Colonic mucosa (tissue), 4 donors: Measurements from ENCODE around the gene ACER3. TPM values are rescaled to one million over a fixed set of nuclear protein-coding genes. Genes with fewer than 3 reads are reported as not detected.
"Not testable (repeated sequence)": the region's sequence is repeated elsewhere in the genome, so short reads cannot be mapped to it uniquely, and the experiment has no call there.

ENCODE experiments used
- DNase-seq: peaks from one replicate; pipeline ENCODE4 v3.0.0-alpha.2; 2020
- H3K27ac ChIP-seq: fragments of 200-600 bp; one replicate; pipeline ENCODE4 v1.8.0; 2021
- H3K27me3 ChIP-seq: fragments of 200-600 bp; one replicate; pipeline ENCODE4 v1.8.0; 2021
- H3K36me3 ChIP-seq: fragments of 200-600 bp; one replicate; pipeline ENCODE4 v1.8.0; 2021
- H3K4me1 ChIP-seq: fragments of 200-600 bp; one replicate; pipeline ENCODE4 v1.8.0; 2021; ENCODE audit warnings: mild to moderate bottlenecking
- H3K4me3 ChIP-seq: fragments of 200-600 bp; one replicate; pipeline ENCODE4 v1.8.0; 2021
- H3K9ac ChIP-seq, 2 donors: one replicate each; pipeline ENCODE4 v1.7.0; 2013; ENCODE audit warnings: control low read depth in 2 of 2, low read depth in 2 of 2, low read length in 2 of 2
- H3K9me3 ChIP-seq: fragments of 200-600 bp; one replicate; pipeline ENCODE4 v1.8.0; 2021
- CTCF ChIP-seq: fragments of 200-600 bp; IDR thresholded peaks from one replicate; pipeline ENCODE4 v1.8.0; 2022; ENCODE audit warnings: antibody characterized with exemption, mild to moderate bottlenecking
- intact Hi-C: fragments of 100-400 bp; cut with DNase I; formaldehyde crosslinking; loops from one replicate; pipeline ENCODE4 v1.14.1; 2022
- total RNA-seq, 2 donors: library from RNA; stranded (reverse); fragmentation: NEBNext Ultra II Directional in 1 of 2; extraction: Animal tissue kit (Norgen Biotek cat#: 25700) in 1 of 2; gene quantifications; one replicate each; pipeline ENCODE4 v1.2.1, GENCODE V29; 2021
- donor health status: healthy.
- donor health status: DM: no; HTN: no; CAD: no.
- donor health status: DM: no; HTN: no; CAD: no.

The ACER3 gene
- total RNA-seq, 2 donors from 2014 or later, result 25.0 to 36.4 TPM

GRCh38 chr11:77047007-77047927 is 186.5 kb downstream of the ACER3 start:
- peaks cover 4% of the 10 kb centered on the region for H3K4me1 ChIP-seq
- H3K27me3 ChIP-seq, result no peaks in the 10 kb centered on the region
- peak; percentile 61 for TF ChIP-seq CTCF
- H3K4me3 ChIP-seq, result peak overlapping the region; percentile 26
- peak overlapping the region in 1 of 2 donors; percentile 43 for H3K9ac ChIP-seq
- no peaks in the 10 kb centered on the region for H3K36me3 ChIP-seq
- intact Hi-C loops, result loop anchor here (1.0 to 10.0 kb wide), 3 partner anchors 44 to 312 kb away; no protein-coding TSS in a partner anchor
- DNase-seq, result peak; percentile 90
- no peaks in the 10 kb centered on the region for H3K9me3 ChIP-seq
- peak overlapping the region; percentile 56 for H3K27ac ChIP-seq

GRCh38 chr11:77047928-77048446 is 187.3 kb downstream of the ACER3 start:
- peak overlapping the region; percentile 81 for H3K27ac ChIP-seq
- intact Hi-C loops, result loop anchor here (1.0 to 10.0 kb wide), 3 partner anchors 43 to 313 kb away; no protein-coding TSS in a partner anchor
- H3K9me3 ChIP-seq, DNase-seq, H3K9ac ChIP-seq, H3K36me3 ChIP-seq, H3K27me3 ChIP-seq, H3K4me1 ChIP-seq, H3K4me3 ChIP-seq: not testable (repeated sequence)

- Histone ChIP-seq H3K27me3 (no peaks in the 10 kb centered on the region), H3K36me3 (no peaks in the 10 kb centered on the region), H3K9me3 (no peaks in the 10 kb centered on the region), H3K4me3 (no peak overlapping the region), H3K9ac (peak overlapping the region; percentile 43 to 84), H3K4me1 (peaks cover 4% of the 10 kb centered on the region), H3K27ac (peak overlapping the region; percentile 81)
- intact Hi-C loops, result loop anchor here (5.0 to 10.0 kb wide), 2 partner anchors 138 to 314 kb away; no protein-coding TSS in a partner anchor
- DNase-seq, result peak; percentile 87
- no peak for TF ChIP-seq CTCF
Observed at GRCh38 chr11:77049026-77049425, 188.3 kb downstream of the ACER3 start.

- Histone ChIP-seq H3K36me3 (no peaks in the 10 kb centered on the region), H3K9me3 (no peaks in the 10 kb centered on the region), H3K4me1 (peaks cover 4% of the 10 kb centered on the region), H3K4me3 (no peak overlapping the region), H3K27ac (no peak overlapping the region), H3K9ac (no peak overlapping the region), H3K27me3 (no peaks in the 10 kb centered on the region)
- DNase-seq, result no peak
- TF ChIP-seq CTCF, result no peak
- intact Hi-C loops, result no loop called here
Observed at GRCh38 chr11:77051511-77051910, 190.8 kb downstream of the ACER3 start.

- intact Hi-C loops, result no loop called here
- no peak overlapping the region for H3K4me3 ChIP-seq
- no peaks in the 10 kb centered on the region for H3K36me3 ChIP-seq
- no peak overlapping the region for H3K27ac ChIP-seq
- no peak for TF ChIP-seq CTCF
- no peaks in the 10 kb centered on the region for H3K9me3 ChIP-seq
- no peak for DNase-seq
- no peaks in the 10 kb centered on the region for H3K27me3 ChIP-seq
- H3K4me1 ChIP-seq, result peaks cover 4% of the 10 kb centered on the region
- H3K9ac ChIP-seq, result no peak overlapping the region
Observed at GRCh38 chr11:77052518-77052917, 191.8 kb downstream of the ACER3 start.
